ENCODE measurements around the gene CNTNAP5. TPM values are rescaled to one million over a fixed set of nuclear protein-coding genes. Genes with fewer than 3 reads are reported as not detected.

Gene CNTNAP5
- total and polyA plus RNA-seq, 8 donors = 0.03 to 0.29 (median 0.10) TPM; not detected in 4

GRCh38 chr2:124610141-124610540 lies 585.1 kb downstream of the CNTNAP5 start:
- no peak overlapping the region for H3K4me3 ChIP-seq
- ATAC-seq (no peak), DNase-seq (no peak)
- no peak for TF ChIP-seq CTCF (IDR thresholded peaks at IDR 0.05)
- no peaks in the 10 kb centered on the region for H3K36me3 ChIP-seq
- H3K27me3 ChIP-seq = no peaks in the 10 kb centered on the region
- H3K4me1 ChIP-seq = no peaks in the 10 kb centered on the region
- no peak overlapping the region for H3K27ac ChIP-seq
- intact Hi-C loops (cut with DNase I) = no loop called here
- H3K9me3 ChIP-seq = no peaks in the 10 kb centered on the region

- H3K9me3 ChIP-seq = no peaks in the 10 kb centered on the region
- intact Hi-C loops (cut with DNase I) = no loop called here
- no peak overlapping the region for H3K4me3 ChIP-seq
- no peaks in the 10 kb centered on the region for H3K4me1 ChIP-seq
- no peaks in the 10 kb centered on the region for H3K36me3 ChIP-seq
- H3K27ac ChIP-seq = no peak overlapping the region
- no peak for ATAC-seq
- no peaks in the 10 kb centered on the region for H3K27me3 ChIP-seq
- no peak for TF ChIP-seq CTCF (IDR thresholded peaks at IDR 0.05)
- DNase-seq = peak in 1 of 4 donors; percentile 10
Measured at GRCh38 chr2:124610866-124611265, 585.8 kb downstream of the CNTNAP5 start.

GRCh38 chr2:124623560-124623959 lies 598.5 kb downstream of the CNTNAP5 start:
- ATAC-seq = no peak
- no peak for DNase-seq
- intact Hi-C loops (cut with DNase I) = no loop called here
- no peaks in the 10 kb centered on the region for H3K27me3 ChIP-seq
- TF ChIP-seq CTCF (IDR thresholded peaks at IDR 0.05) = no peak
- no peaks in the 10 kb centered on the region for H3K4me1 ChIP-seq
- no peak overlapping the region for H3K4me3 ChIP-seq
- no peak overlapping the region for H3K27ac ChIP-seq
- peaks cover 0 to 3% of the 10 kb centered on the region in 2 donors for H3K9me3 ChIP-seq
- H3K36me3 ChIP-seq = no peaks in the 10 kb centered on the region

GRCh38 chr2:124625561-124625960 lies 600.5 kb downstream of the CNTNAP5 start:
- intact Hi-C loops (cut with DNase I) = no loop called here
- no peak for TF ChIP-seq CTCF (IDR thresholded peaks at IDR 0.05)
- H3K4me3 ChIP-seq = no peak overlapping the region
- ATAC-seq (no peak), DNase-seq (no peak)
- H3K27me3 ChIP-seq = no peaks in the 10 kb centered on the region
- H3K4me1 ChIP-seq = no peaks in the 10 kb centered on the region
- H3K9me3 ChIP-seq = peaks cover 0 to 3% of the 10 kb centered on the region in 2 donors
- H3K36me3 ChIP-seq = no peaks in the 10 kb centered on the region
- no peak overlapping the region for H3K27ac ChIP-seq

- TF ChIP-seq CTCF (IDR thresholded peaks at IDR 0.05) = no peak
- no peaks in the 10 kb centered on the region for H3K4me1 ChIP-seq
- no peak for DNase-seq
- peaks cover 0 to 6% of the 10 kb centered on the region in 2 donors for H3K9me3 ChIP-seq
- H3K27me3 ChIP-seq = no peaks in the 10 kb centered on the region
- H3K36me3 ChIP-seq = no peaks in the 10 kb centered on the region
- no peak overlapping the region for H3K4me3 ChIP-seq
- ATAC-seq = no peak
- intact Hi-C loops (cut with DNase I) = no loop called here
- no peak overlapping the region for H3K27ac ChIP-seq
Measured at GRCh38 chr2:124626993-124627392, 601.9 kb downstream of the CNTNAP5 start.

All from left lung (tissue), 10 donors.